HepG2 (cell line): ENCODE measurements around the gene NTMT1. TPM values are rescaled to one million over a fixed set of nuclear protein-coding genes. Genes with fewer than 3 reads are reported as not detected.

Source experiments
- ASH2L ChIP-seq: fragments of 300-600, 200-600 bp; sonication (generic); IDR thresholded peaks from 2 replicates; pipeline ENCODE4 v1.7.0; 2017; ENCODE audit warnings: low read depth, mild to moderate bottlenecking, moderate library complexity, mixed read lengths, low read length; ENCODE audit not compliant: insufficient read length
- CREB1 ChIP-seq, 2 experiments: fragments of 450-650 bp in 1 of 2; IDR thresholded peaks; 2 replicates each; pipeline ENCODE4 v1.6.1; 2016 to 2017; ENCODE audit warnings: control low read depth in 1 of 2, mild to moderate bottlenecking in 1 of 2, missing compliant biosample characterization in 1 of 2, missing genetic modification characterization in 1 of 2
- GABPA ChIP-seq, 2 experiments: IDR thresholded peaks; 2 replicates each; pipeline ENCODE4 v1.6.1; 2011 to 2016; ENCODE audit warnings: low read depth in 2 of 2, low read length in 1 of 2, missing biosample characterization in 1 of 2, missing genetic modification characterization in 1 of 2
- POLR2AphosphoS5 ChIP-seq: IDR thresholded peaks from 2 replicates; pipeline ENCODE4 v1.6.1; 2012; ENCODE audit warnings: low read depth, low read length
- PTBP1 ChIP-seq: fragments of 200-400 bp; formaldehyde crosslinking; IDR thresholded peaks from 2 replicates; pipeline ENCODE4 v1.6.1; 2018; ENCODE audit warnings: low read length, low read depth; ENCODE audit not compliant: poor library complexity, severe bottlenecking
- TCF7 ChIP-seq: sonication (generic); IDR thresholded peaks from 2 replicates; pipeline ENCODE4 v1.6.1; 2016; ENCODE audit warnings: antibody characterized with exemption, low read depth
- TMF1 ChIP-seq: sonication (generic); formaldehyde crosslinking; IDR thresholded peaks from 2 replicates; pipeline ENCODE4 v1.8.1; 2022; ENCODE audit warnings: low read depth, missing genetic modification reagents
- ZKSCAN8 ChIP-seq: IDR thresholded peaks from 2 replicates; pipeline ENCODE4 v1.6.1; 2016; ENCODE audit warnings: borderline replicate concordance, missing genetic modification reagents, missing compliant biosample characterization
- ZMYM3 ChIP-seq: sonication (generic); formaldehyde crosslinking; IDR thresholded peaks from 2 replicates; pipeline ENCODE4 v1.5.1; 2020; ENCODE audit warnings: mild to moderate bottlenecking, missing genetic modification reagents
- ZNF335 ChIP-seq: sonication (generic); formaldehyde crosslinking; IDR thresholded peaks from 2 replicates; pipeline ENCODE4 v1.4.0; 2020; ENCODE audit warnings: missing genetic modification reagents
- ZNF33B ChIP-seq: sonication (generic); formaldehyde crosslinking; IDR thresholded peaks from 2 replicates; pipeline ENCODE4 v1.5.1; 2020; ENCODE audit warnings: mild to moderate bottlenecking, missing genetic modification reagents
- ZNF569 ChIP-seq: sonication (generic); formaldehyde crosslinking; IDR thresholded peaks from 2 replicates; pipeline ENCODE4 v1.5.0; 2020; ENCODE audit warnings: mild to moderate bottlenecking, missing genetic modification reagents, moderate library complexity, borderline replicate concordance
- ZNF570 ChIP-seq: sonication (generic); formaldehyde crosslinking; IDR thresholded peaks from 2 replicates; pipeline ENCODE4 v1.4.0; 2020; ENCODE audit warnings: mild to moderate bottlenecking, missing genetic modification reagents, borderline replicate concordance
- ZNF83 ChIP-seq: sonication (generic); formaldehyde crosslinking; IDR thresholded peaks from 2 replicates; pipeline ENCODE4 v1.4.0; 2020; ENCODE audit warnings: missing genetic modification reagents, mild to moderate bottlenecking, borderline replicate concordance
- ZSCAN21 ChIP-seq: sonication (generic); formaldehyde crosslinking; IDR thresholded peaks from 2 replicates; pipeline ENCODE4 v1.8.0; 2022; ENCODE audit warnings: mild to moderate bottlenecking, missing genetic modification reagents, moderate library complexity, borderline replicate concordance
- ZZZ3 ChIP-seq: sonication (generic); formaldehyde crosslinking; IDR thresholded peaks from 2 replicates; pipeline ENCODE4 v1.4.0; 2020; ENCODE audit warnings: missing genetic modification reagents, mild to moderate bottlenecking, borderline replicate concordance
- polyA plus RNA-seq, 8 experiments: library from polyadenylated mRNA; depleted of rRNA in 3 of 8; stranded (reverse) in 7 of 8; unstranded in 1 of 8; fragments of >200 nt; fragmentation: Illumina TruSeq in 4 of 8; extraction: Trizol in 4 of 8; gene quantifications; 2 replicates each; pipeline versions ENCODE4 v1.2.1 to v1.2.3, GENCODE V29; 2011 to 2016; ENCODE audit warnings: low read depth in 4 of 8, missing spikeins in 1 of 8, mixed read lengths in 1 of 8; ENCODE audit not compliant: insufficient read depth in 1 of 8
- total RNA-seq, 5 experiments: library from RNA; depleted of rRNA; stranded (reverse); fragments of >200 nt; fragmentation: Illumina TruSeq; extraction: Trizol; gene quantifications; 2 replicates each; pipeline ENCODE4 v1.2.3, GENCODE V29; 2016; ENCODE audit warnings: low read depth in 1 of 5
- TF ChIP-seq, protein P1 (sequence below): sonication (generic); formaldehyde crosslinking; IDR thresholded peaks from 2 replicates; pipeline ENCODE4 v1.4.0; 2020; ENCODE audit warnings: missing genetic modification reagents
- TF ChIP-seq, protein P2 (sequence below): sonication (generic); formaldehyde crosslinking; IDR thresholded peaks from 2 replicates; pipeline ENCODE4 v1.5.1; 2020; ENCODE audit warnings: missing genetic modification reagents, mild to moderate bottlenecking, borderline replicate concordance
- TF ChIP-seq, protein P3 (sequence below): sonication (generic); formaldehyde crosslinking; conservative IDR thresholded peaks from 2 replicates; pipeline ENCODE4 v1.4.0; 2020; ENCODE audit warnings: missing genetic modification reagents
- TF ChIP-seq, protein P4 (sequence below): sonication (generic); formaldehyde crosslinking; IDR thresholded peaks from 2 replicates; pipeline ENCODE4 v1.4.0; 2020; ENCODE audit warnings: missing genetic modification reagents
- TF ChIP-seq, protein P5 (sequence below): sonication (generic); formaldehyde crosslinking; IDR thresholded peaks from 2 replicates; pipeline ENCODE4 v1.9.0; 2022; ENCODE audit warnings: missing genetic modification reagents, mild to moderate bottlenecking, borderline replicate concordance

The NTMT1 gene
- total and polyA plus RNA-seq, 2 of the 13 experiments (the other 11 are each of a cell fraction or from before 2014, with no cell fraction given) = 49.1 to 53.8 TPM

DNA sequence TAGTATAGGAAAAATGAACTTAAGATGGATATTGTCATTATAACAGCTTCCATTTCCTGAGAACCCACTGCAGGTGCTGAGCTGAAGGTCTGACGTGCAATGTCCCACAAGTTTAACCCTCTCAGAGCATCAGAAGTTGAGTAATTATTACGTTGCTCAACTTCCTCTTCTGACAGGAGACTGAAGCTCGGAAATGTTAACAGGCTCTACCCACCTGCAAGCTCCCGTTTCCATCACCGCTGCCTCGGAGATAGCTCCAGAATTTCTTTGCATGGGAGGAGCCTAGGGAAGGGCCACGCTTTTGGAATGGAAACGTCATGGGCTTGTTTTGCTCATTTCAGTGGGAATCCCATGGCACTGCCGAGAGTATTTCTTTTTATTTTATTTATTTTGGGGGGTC lies 1.0 kb upstream of the NTMT1 start (continued):
- TF ChIP-seq ZMYM3 (CRISPR knock-in tag) (no peak), CREB1 (IDR thresholded peaks at IDR 0.05) (peak; percentile 51), CREB1 (CRISPR knock-in tag; IDR thresholded peaks at IDR 0.05) (peak; percentile 54; the same call in 1 of the 2 replicates), POLR2AphosphoS5 (no peak), ASH2L (no peak), ZNF83 (CRISPR knock-in tag) (no peak), ZNF33B (CRISPR knock-in tag) (no peak), ZZZ3 (CRISPR knock-in tag) (no peak), PTBP1 (no peak), ZSCAN21 (CRISPR knock-in tag) (no peak), ZKSCAN8 (CRISPR knock-in tag) (no peak), TMF1 (no peak), ZNF335 (no peak), GABPA (IDR thresholded peaks at IDR 0.05; ENCODE audit: low read depth, low read length) (no peak), GABPA (CRISPR knock-in tag; IDR thresholded peaks at IDR 0.05; ENCODE audit: low read depth) (peak; percentile 40; the same call in 1 of the 2 replicates), ZNF570 (CRISPR knock-in tag) (no peak), ZNF569 (no peak), TCF7 (no peak)
- TF ChIP-seq, protein P1, sequence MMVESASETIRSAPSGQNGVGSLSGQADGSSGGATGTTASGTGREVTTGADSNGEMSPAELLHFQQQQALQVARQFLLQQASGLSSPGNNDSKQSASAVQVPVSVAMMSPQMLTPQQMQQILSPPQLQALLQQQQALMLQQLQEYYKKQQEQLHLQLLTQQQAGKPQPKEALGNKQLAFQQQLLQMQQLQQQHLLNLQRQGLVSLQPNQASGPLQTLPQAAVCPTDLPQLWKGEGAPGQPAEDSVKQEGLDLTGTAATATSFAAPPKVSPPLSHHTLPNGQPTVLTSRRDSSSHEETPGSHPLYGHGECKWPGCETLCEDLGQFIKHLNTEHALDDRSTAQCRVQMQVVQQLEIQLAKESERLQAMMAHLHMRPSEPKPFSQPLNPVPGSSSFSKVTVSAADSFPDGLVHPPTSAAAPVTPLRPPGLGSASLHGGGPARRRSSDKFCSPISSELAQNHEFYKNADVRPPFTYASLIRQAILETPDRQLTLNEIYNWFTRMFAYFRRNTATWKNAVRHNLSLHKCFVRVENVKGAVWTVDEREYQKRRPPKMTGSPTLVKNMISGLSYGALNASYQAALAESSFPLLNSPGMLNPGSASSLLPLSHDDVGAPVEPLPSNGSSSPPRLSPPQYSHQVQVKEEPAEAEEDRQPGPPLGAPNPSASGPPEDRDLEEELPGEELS (CRISPR knock-in tag) = no peak
- TF ChIP-seq, protein P2, sequence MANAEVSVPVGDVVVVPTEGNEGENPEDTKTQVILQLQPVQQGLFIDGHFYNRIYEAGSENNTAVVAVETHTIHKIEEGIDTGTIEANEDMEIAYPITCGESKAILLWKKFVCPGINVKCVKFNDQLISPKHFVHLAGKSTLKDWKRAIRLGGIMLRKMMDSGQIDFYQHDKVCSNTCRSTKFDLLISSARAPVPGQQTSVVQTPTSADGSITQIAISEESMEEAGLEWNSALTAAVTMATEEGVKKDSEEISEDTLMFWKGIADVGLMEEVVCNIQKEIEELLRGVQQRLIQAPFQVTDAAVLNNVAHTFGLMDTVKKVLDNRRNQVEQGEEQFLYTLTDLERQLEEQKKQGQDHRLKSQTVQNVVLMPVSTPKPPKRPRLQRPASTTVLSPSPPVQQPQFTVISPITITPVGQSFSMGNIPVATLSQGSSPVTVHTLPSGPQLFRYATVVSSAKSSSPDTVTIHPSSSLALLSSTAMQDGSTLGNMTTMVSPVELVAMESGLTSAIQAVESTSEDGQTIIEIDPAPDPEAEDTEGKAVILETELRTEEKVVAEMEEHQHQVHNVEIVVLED (CRISPR knock-in tag) = no peak
- TF ChIP-seq, protein P3, sequence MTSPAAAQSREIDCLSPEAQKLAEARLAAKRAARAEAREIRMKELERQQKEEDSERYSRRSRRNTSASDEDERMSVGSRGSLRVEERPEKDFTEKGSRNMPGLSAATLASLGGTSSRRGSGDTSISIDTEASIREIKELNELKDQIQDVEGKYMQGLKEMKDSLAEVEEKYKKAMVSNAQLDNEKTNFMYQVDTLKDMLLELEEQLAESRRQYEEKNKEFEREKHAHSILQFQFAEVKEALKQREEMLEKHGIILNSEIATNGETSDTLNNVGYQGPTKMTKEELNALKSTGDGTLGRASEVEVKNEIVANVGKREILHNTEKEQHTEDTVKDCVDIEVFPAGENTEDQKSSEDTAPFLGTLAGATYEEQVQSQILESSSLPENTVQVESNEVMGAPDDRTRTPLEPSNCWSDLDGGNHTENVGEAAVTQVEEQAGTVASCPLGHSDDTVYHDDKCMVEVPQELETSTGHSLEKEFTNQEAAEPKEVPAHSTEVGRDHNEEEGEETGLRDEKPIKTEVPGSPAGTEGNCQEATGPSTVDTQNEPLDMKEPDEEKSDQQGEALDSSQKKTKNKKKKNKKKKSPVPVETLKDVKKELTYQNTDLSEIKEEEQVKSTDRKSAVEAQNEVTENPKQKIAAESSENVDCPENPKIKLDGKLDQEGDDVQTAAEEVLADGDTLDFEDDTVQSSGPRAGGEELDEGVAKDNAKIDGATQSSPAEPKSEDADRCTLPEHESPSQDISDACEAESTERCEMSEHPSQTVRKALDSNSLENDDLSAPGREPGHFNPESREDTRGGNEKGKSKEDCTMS (CRISPR knock-in tag) = no peak
- TF ChIP-seq, protein P4, sequence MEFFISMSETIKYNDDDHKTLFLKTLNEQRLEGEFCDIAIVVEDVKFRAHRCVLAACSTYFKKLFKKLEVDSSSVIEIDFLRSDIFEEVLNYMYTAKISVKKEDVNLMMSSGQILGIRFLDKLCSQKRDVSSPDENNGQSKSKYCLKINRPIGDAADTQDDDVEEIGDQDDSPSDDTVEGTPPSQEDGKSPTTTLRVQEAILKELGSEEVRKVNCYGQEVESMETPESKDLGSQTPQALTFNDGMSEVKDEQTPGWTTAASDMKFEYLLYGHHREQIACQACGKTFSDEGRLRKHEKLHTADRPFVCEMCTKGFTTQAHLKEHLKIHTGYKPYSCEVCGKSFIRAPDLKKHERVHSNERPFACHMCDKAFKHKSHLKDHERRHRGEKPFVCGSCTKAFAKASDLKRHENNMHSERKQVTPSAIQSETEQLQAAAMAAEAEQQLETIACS = no peak
- TF ChIP-seq, protein P5, sequence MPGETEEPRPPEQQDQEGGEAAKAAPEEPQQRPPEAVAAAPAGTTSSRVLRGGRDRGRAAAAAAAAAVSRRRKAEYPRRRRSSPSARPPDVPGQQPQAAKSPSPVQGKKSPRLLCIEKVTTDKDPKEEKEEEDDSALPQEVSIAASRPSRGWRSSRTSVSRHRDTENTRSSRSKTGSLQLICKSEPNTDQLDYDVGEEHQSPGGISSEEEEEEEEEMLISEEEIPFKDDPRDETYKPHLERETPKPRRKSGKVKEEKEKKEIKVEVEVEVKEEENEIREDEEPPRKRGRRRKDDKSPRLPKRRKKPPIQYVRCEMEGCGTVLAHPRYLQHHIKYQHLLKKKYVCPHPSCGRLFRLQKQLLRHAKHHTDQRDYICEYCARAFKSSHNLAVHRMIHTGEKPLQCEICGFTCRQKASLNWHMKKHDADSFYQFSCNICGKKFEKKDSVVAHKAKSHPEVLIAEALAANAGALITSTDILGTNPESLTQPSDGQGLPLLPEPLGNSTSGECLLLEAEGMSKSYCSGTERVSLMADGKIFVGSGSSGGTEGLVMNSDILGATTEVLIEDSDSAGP (CRISPR knock-in tag) = no peak
